DMS79 treated with DMSO at 0.1 percent for 48 hours (cell line): ENCODE results near the gene SKI.
"Not testable (repeated sequence)": the region's sequence is repeated elsewhere in the genome, so short reads cannot be mapped to it uniquely, and the experiment has no call there.

Experiments
- DNase-seq: peaks from one replicate; lab custom pipeline; 2025; lab: John Stamatoyannopoulos, UW

The SKI gene

DNA sequence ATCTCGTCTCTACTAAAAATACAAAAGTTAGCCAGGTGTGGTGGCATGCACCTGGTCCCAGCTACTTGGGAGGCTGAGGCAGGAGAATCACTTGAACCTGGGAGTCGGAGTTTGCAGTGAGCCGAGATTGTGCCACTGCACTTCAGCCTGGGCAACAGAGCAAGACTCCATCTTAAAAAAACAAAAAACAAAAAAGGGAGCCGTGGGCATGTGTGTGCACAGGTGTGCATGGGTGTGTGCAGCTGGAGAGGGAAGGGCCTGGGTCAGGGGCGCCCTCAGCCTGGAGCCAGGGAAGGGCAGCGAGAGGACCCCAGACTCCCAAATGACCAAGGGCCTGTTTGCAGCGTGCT, 18.9 kb downstream of the SKI start:
- not testable (repeated sequence) for DNase-seq

DNA sequence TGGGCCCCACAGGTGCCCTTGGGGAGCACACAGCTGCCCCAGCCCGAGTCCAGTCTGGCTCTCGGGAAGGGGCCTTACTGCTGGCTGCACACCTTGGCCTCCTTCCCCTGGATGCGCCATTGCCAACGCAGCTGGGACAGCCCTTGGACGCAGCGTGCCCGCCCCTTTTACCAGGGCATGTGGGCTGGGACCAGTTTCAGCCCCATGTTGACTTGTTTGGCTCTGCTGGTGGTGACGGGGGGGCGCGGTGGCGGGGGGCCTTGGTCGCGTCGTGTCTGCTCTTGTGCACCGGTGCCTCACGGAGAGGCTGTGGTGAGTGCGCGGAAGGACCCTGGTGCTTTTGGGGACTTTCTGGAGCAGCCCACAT, 19.6 kb downstream of the SKI start:
- no peak for DNase-seq

DNA sequence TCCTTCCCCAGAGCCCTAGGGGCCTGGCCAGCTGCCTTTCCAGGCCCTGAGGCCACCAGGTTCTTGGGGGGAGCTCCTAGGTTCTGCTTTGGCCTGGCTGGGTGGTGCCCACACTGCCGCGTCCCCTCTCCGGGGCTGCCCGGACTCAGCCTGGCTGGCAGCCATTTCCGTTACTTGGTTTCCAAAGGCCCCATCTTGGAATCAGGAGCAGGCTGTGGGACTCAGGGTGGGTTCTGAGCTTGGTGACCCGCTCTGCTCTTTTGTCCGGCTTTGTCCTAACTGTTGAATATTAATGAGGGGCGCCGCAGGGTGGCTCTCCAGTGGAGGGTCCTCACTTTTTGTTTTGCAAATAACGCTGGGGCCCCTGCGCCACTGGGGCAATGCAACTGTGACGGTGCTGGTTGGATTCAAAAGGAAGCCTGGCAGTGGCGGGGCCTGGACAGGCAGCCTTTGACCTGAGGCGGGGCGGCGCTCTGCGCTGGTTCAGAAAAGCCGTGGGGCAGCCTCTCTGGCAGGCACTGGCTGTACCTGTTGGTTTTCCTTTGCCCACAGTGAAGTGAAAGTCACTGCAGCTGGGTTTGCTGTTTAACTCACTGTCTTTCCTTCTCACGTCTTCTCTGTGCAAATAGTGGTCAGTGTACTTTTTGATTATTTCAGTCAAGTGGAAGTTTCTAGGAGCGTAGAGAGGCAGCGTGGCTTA, 20.2 kb downstream of the SKI start:
- DNase-seq, result no peak

DNA sequence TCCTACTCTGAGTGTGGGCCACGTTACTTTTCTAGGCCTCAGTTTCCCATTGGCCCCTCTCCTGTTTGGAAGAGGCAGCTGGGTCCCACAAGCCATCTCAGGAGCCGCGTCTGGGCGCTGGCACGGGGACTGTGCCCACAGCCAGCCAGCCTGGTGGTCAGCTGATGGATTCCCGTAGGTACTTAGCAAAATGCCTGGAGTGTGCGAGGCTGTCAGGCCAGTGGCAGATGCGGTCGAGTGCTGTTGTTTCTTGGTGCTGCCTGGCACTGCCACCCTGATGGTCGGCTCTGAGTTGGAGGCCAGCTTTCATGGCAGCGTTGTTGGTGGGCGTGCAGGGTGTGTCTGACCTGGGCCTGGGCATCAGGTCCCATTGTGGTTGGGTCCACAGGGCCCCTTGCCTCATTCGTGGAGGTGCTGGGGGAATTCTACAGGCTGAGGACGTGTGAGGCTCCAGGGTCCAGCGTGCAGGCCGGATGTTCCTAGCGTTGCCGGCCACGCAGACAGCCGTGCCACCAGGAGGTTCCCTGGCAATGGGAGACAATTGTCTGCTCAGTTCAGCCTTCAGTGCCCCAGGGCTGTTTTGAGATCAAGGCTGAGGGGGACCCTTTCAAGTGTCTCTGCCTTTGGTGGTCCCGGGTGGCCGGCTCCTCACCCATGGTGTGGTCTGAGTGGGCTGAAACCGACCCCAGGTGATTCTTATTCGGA, 20.9 kb downstream of the SKI start:
- no peak for DNase-seq

DNA sequence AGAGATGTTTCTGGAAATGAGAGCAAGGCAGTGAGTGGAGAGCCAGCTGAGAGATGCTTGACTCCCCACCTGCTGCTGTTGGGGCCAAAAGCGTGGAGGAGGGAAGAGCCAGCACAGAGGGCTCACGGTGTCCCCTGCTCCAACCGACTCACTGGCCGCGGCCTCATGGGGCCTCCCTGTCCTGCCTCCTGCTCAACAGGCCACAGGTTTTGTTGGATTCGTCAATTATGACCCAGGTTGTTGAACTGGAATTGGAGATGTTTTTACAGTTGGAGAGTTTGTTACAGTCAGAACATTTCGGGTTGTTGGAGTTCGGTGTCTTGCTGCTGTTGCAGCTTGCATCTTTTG, 21.4 kb downstream of the SKI start:
- no peak for DNase-seq

DNA sequence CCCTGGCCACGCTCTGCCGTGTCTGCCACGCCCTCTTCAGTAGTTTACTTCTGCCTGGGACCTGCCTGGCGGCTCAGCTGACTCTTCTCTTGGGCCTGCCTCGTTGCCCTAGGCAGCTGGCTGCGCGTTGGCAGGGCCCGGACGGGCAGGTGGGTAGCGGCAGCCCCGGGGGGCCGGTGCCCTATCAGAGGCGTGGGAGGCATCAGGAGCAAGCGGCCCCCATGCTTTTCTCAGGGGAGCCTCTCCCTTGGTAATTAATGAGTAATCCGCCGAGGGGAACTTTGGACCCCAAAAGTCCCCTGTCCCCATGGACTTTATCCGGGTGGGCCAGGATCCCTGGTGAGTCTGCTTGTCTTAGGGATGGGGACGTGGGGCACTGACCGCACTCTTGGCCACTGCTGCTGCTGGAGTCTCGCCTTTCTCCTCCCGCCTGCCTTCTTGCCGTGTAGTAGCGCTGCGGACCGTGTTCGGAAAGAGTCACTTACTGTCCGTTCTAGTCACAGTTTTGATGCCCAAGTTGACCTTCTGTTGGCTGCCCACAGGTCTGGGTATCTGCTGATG, 22.7 kb downstream of the SKI start:
- no peak for DNase-seq

DNA sequence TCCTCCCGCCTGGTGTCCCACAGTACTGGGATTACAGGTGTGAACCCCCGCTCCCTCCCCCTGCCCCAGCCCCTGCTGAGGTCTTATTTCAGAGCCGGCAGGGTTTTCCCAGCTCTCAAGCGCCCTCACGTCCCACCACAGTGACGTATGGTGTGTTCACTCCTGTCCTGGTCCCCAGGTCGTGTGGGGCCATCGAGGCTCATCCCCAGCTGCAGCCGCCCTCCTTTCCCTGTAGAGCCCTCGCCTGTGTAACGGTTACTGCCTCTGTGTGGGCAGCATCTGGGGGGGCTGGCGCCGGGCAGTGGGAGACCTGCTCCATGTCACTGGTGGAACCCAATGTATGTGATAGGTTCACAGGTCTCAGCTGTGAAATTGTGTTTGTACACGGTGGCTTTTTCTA, 23.2 kb downstream of the SKI start:
- no peak for DNase-seq

DNA sequence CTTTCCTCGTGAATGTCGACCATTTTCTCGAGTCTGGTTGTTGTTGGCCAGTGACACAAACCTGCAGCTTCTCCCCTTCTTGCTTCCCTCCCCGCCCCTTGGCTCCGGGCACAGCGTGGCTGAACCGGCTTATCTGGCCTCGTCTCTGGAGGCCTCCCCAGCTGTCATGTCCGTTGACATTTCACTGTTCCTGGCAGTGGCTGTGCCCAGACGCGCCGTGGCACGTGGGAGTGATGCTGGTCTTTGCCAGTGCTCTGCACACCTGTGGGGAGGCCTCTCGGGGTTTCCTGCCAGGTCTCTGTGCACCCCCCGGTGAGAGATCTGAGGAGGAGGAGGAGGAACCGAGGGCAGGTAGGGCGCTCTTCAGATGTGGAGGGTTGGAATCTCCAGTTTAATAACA, 23.7 kb downstream of the SKI start:
- no peak for DNase-seq

DNA sequence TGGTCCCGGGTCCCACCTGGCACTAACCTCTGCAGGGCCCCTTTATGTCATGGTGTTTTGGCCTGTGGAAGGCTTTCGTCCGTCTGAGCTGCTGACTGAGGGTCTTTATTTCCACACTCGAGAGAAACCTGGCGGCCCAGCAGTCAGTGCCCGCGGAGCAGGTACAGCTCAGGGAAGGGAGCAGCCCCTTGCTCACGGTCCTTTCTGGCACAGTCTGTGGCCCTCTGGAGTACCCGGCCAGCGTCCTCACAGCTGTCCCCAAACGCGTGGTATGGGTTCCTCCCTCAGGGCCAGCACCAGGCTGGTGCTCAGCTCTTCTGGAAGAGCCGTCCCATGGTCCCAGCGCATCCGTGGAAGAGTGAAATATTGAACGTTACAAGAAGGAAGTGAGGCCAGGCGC, 24.3 kb downstream of the SKI start:
- DNase-seq, result no peak

DNA sequence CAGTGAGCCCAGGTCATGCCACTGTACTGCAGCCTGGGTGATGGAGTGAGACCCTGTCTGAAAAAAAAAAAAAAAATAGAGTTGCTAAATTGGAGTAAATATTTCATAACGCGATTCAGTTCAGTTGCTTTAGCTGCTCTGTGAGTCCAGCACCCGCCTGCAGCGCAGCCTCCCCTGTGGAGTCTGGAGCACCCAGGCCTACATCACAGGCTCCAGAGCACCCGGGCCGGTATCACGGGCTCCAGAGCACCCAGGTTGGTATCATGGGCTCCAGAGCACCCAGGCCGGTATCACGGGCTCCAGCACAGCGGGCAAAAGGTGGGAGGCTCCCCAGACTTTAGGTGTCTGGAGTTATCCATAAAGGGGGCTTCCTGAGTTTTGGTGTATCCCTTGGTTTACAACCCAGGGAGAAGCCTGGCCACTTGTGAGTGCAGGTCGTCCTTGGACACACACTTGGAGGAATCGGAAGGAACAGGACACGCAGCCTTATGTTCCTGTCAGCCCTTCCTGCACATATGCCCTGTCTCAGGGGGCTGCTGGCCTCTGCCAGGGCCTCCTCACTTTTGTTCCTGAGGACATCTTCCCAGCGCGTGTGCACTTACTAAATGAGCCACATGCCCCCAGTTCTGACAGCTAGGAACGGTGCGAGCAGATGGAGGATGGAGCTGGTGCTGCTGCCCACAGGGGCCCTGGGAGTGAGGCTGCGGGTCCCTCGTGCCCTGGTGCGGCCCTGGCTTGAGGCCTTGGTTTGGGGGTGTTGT, 25.1 kb downstream of the SKI start:
- no peak for DNase-seq

DNA sequence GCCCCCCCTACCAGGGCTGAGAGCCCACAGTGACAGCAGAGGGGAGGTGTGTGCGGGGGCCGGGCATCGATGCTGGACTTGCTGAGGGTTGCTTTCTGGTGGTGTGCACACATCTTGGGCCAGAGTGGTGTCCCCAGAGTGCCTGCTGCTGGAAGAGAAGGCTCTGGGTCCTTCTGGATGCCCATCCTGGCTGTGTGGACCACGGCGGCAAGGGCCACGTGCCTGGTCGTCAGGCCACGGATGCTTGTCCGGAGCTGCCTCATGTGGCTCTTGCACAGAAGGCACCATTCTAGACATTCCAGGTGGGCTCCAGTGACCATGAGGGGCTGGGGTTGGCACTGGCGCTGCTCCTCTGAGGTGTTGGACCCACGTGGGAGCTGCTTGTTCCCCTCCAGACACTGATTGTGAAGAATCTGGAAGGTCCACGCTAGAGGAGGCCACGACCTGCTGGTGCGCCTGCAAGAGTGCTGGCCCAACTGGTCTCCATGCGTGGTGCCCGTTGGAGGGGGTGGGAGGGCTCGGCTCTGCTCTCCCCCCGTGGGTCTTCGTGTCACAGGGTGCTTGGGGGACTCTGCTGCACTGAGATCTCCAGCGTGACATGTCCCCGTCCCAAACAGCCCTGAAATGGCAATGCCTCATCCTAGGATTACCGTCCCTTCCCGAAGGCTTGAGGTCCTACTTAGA, 25.8 kb downstream of the SKI start:
- DNase-seq, result no peak

DNA sequence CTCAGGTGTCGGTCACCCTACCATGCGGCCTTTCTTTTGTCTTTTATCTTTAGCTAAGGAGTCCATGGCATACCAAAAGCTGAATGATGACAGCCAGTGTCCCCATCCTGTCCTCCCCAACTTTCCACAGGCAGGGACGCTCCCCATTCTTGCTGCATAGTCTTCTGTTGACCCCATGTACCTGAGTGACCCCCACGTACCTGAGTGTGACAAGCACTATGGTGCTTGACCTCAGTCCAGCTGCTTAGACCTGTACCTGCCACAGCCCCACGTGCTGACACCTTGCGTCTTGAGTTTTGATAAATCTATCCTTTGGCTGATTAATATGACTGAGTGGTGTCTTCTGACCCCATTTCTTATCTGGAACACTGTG, 26.9 kb downstream of the SKI start:
- no peak for DNase-seq

DNA sequence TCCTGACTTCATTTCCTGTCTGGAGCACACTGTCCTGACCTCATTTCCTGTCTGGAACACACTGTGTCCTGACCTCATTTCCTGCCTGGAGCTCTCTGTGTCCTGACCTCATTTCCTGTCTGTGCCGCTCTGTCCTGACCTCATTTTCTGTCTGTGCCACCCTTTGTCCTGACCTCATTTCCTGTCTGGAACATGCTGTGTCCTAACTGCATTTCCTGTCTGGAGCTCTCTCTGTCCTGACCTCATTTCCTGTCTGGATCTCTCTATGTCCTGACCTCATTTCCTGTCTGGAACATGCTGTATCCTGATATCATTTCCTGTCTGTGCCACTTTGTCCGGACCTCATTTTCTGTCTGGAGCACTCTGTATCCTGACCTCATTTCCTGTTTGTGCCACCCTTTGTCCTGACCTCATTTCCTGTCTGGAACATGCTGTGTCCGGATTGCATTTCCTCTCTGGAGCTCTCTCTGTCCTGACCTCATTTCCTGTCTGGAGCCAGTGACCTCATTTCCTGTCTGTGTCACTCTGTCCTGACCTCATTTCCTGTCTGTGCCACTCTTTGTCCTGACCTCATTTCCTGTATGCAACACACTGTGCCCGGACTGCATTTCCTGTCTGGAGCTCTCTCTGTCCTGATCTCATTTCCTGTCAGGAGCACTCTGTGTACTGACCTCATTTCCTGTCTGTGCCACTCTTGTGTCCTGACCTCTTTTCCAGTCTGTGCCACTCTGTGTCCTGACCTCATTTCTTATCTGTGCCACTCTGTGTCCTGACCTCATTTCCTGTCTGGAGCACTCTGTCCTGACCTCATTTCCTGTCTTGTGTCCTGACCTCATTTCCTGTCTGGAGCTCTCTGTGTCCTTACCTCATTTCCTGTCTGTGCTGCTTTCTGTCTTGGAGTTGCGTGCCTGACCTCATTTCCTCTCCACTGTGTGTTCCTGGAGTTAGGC, 27.6 kb downstream of the SKI start:
- DNase-seq, result no peak

DNA sequence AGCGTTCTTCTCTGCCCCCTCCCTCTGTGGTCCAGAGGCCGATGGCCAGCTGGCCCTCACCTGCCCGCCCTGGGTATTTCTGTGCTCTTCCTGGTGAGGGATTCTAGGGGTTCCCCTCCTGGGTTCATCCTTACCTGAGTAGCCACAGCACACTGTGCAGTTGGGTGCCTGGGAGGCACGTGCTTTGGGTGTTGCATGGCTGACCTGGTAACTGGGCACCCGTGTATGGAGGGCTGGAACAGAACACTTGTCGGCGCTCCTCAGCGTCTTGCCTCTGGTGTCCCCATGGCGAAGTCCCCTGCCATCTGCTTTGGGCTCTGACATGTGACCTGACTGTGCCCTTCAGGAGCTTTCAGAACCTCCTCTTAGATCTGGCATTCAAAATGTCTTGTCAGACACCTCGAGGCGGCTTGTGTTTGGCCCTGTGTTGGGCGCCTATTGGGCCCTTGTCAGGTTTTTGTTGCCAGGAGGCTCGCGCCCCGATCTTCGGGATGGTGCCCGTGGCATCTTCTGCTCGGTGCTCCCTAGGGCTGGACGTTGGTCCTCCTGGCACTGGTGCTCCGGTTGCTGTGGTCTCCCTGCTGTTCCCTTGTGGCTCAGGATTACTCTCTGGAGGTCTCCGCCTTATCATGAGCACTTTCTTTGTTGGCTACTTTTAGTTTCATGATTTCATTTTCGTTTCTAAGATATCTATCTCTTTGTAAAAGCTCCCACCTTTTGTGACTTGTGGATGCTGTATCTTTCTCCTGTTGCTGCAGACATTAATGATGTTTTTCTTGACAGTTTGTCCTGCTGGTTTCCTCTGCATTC, 28.5 kb downstream of the SKI start:
- no peak for DNase-seq

DNA sequence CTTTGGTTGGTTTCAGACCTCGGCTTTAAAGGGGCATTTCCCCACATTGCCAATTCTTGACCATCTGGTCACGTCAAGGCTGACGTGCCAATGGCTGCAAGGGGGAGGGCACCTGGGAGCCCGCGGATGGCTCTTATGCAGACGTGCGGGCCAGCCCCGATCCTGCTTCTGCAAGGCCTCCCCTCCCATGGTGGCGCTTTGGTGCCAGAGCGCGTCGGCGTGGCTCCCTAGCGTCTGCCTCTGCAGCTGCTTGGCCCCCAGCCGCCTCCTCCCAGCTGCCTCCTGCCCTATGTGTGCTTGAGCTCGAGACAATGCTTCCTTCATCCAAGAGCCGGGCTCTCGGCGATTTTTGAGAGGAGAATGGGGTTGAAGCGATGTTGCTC, 29.1 kb downstream of the SKI start:
- DNase-seq, result no peak

DNA sequence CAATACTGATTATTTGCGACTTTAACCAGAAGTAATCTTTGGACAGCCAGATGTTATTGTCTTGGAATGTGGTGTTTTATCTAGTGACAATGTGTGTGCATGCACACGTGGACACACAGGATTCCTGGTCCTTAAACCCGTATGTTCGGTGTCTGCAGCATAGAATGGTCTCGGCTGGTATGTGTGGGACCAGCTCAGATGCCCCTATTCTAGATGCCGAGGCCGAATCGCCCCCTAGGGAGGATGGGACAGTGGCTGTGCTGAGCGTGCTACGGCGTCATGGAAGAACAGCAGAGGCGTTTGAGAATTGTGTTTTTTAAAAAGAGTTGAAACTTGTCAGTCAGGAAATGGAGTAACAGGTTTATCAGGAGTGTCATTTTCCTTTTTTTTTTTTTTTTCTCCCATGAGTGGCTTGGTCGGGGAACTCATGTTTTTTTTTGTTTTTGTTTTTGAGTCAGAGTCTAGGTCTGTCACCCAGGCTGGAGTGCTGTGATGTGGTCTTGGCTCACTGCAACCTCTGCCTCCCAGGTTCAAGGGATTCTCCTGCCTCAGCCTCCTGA, 30.1 kb downstream of the SKI start:
- no peak for DNase-seq

DNA sequence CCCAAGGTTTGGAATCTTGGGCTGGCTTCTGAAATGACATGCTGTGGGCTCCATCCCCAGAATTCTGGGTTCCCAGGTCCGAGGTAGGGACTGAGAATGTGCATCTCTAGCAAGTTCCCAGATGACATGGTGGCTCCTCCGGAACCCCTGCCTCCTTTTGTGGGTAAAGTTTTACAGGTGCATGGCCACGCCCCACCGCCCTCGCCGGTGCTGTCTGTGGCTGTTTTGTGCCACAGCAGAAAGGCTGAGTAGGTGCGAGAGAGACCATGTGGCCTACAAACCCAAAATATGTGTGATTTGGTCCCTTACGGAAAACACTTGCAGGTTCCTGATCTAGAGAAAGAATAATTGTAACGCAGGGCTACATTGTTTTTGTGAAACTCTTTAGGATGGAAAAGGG, 30.9 kb downstream of the SKI start:
- no peak for DNase-seq

DNA sequence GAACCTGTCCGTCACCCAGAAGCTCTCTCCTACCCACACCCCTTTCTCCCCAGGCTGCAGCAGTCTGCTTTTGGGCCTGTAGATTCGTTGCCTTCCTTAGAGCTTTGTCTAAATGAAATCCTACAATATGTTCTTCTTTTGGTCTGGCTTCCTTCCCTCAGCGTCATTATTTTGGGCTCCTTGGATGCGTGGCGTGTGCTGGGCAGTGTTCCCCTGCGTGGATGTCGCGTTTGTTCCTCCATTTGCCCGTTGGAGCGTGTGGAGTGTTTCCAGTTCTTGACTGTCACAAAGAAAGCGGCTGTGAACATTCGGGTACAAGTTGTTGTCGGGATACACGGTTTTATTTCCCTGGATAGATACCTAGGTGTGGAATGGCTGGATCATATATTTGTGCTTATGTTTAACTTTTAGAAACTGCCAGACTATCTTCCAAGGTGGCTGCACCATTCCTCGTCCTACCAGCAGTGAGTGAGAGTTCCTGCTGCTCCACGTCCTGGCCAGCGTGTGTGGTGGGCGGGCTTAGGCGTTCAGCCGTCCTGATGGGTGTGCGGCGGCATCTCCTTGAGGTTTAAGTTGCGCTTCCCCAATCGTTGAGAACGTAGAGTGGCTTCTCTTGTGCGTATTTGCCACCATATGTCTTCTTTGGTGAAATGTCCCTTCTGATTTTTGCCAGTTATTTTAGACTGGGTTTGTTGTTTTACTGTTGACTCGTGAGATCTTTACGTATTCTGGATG, 31.7 kb downstream of the SKI start:
- DNase-seq, result no peak

DNA sequence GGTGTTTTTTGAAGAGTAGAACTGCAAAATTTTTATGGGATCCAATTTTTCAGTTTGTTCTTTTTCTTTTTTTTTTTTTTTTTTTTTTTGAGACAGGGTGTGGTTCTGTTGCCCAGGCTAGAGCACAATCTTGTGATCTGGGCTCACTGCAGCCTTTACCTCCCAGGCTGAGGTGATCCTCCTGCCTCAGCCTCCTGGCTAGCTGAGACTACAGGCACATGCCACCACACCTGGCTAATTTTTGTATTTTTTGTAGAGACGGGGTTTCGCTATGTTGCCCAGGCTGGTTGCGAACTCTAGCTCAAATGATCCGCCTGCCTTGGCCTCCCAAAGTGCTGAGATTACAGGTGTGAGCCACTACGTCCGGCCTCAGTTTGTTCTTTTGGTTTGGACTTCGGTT, 32.4 kb downstream of the SKI start:
- DNase-seq, result not testable (repeated sequence)

DNA sequence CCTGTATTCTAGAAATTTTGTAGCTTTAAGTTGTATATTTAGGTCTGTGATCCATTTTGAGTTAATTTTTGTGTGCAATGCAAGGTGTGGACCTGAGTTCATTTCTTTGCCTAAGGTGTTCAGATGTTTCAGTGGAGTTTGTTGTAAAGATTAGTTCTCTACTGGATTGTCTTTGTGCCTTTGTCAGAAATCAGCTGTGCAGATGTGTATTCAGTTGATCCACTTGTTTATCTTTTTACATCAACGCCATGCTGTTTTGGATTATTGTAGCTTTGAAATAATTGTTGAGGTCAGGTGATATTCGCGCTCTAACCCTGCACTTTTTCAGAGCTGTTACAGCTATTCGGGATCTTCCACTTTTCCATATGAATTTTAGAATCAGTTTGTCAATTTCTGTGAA, 32.8 kb downstream of the SKI start:
- no peak for DNase-seq
